ENCODE results near the gene SELENOS.
A peak's percentile ranks its signal among the peaks of the same experiment; 100 is the strongest.

Gene SELENOS

DNA sequence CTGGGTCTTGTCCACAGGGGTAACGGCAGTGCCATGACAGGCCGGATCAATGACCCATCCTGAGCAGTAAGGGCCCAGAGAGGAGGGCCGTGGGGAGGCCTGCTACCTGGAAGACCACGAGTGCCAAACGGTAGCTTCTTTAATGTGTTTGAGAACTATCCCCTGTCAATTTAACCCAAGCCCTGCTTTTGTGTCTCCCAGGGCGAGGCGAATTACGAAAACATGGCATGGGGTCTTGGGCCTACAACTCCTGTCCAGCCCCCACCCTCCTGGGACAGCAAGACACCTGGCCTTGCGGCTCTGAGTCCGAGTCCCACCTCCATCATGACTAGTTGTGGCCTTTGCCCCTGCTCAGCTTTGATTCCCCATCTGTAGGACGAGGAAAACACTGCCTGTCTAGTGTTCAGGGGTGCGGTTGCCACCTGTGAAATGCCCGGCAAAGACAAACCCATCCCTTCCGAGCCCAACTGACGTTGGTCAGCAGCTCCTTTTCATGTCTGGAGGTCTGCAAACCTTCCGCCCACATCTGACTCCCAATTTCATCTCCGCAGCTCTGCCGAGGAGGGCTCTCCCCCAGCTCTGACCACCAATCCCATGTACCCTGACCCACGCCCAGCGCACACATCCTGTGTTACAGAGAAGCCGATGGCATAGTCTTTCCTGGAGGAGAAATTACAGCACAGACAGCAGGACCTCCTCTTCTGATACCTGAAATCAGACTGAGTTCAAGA, 46.7 kb upstream of the SELENOS start:
- no peak for TF ChIP-seq CTCF (IDR thresholded peaks at IDR 0.05; ENCODE audit: low read depth, low read length, missing control alignments)
- no peak overlapping the region for H3K27ac ChIP-seq
- no peak overlapping the region for H3K4me3 ChIP-seq (ENCODE audit: low read depth, low read length)
- peaks cover 4% of the 10 kb centered on the region for H3K27me3 ChIP-seq (replicated peaks)
- DNase-seq, result no peak
- in situ Hi-C loops (cut with HindIII; ENCODE audit: low pct_ligation_motif_present, low sequenced_read_pairs), result no loop called here
- no peaks in the 10 kb centered on the region for H3K36me3 ChIP-seq (replicated peaks)

DNA sequence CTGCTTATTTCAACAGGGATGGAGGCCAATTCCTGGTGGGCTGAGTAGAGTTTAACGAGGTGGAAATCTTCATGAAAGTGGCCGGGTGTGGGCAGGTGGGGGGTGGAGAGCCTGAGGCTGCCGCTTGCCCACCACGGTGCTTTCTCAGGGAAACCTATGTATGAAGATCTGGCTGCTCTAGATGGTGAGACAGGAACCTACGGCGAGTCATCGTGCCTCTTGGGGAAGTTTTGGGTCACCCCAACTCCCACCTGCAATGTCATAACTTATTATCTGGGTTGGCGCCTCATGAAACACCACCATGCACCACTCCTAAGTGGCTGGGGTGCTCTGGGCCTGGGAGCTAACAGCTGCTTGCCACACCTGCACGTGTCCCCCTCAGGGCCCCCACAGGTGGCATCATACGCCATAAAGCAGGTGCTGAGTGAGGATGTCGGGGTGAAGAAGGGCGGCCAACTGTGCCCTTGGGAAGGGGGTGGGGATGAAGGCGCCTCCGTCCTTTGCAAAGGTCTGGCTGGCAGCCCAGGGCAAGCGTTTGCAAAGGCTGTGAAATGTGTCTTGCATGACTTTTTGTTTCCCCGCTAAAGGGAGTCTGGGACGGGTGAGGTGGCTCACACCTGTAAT, 45.7 kb upstream of the SELENOS start:
- no peak overlapping the region for H3K4me3 ChIP-seq (ENCODE audit: low read depth, low read length)
- in situ Hi-C loops (cut with HindIII; ENCODE audit: low pct_ligation_motif_present, low sequenced_read_pairs), result no loop called here
- peaks cover 2% of the 10 kb centered on the region for H3K27me3 ChIP-seq (replicated peaks)
- no peaks in the 10 kb centered on the region for H3K36me3 ChIP-seq (replicated peaks)
- no peak overlapping the region for H3K27ac ChIP-seq
- no peak for TF ChIP-seq CTCF (IDR thresholded peaks at IDR 0.05; ENCODE audit: low read depth, low read length, missing control alignments)
- DNase-seq, result no peak

GRCh38 chr15:101322016-101322695, 44.9 kb upstream of the SELENOS start:
- no peak for DNase-seq
- Histone ChIP-seq H3K27ac (no peak overlapping the region), H3K36me3 (replicated peaks) (no peaks in the 10 kb centered on the region), H3K4me3 (ENCODE audit: low read depth, low read length) (no peak overlapping the region), H3K27me3 (replicated peaks) (peaks cover 2% of the 10 kb centered on the region)
- in situ Hi-C loops (cut with HindIII; ENCODE audit: low pct_ligation_motif_present, low sequenced_read_pairs), result no loop called here
- no peak for TF ChIP-seq CTCF (IDR thresholded peaks at IDR 0.05; ENCODE audit: low read depth, low read length, missing control alignments)

- peak; percentile 35 for TF ChIP-seq CTCF (IDR thresholded peaks at IDR 0.05; ENCODE audit: low read depth, low read length, missing control alignments)
- Histone ChIP-seq H3K36me3 (replicated peaks) (no peaks in the 10 kb centered on the region), H3K4me3 (ENCODE audit: low read depth, low read length) (no peak overlapping the region), H3K27ac (no peak overlapping the region), H3K27me3 (replicated peaks) (peaks cover 2% of the 10 kb centered on the region)
- DNase-seq, result peak; percentile 53
- in situ Hi-C loops (cut with HindIII; ENCODE audit: low pct_ligation_motif_present, low sequenced_read_pairs), result no loop called here
Observed at GRCh38 chr15:101320501-101321052, 43.3 kb upstream of the SELENOS start.

- peaks cover 2% of the 10 kb centered on the region for H3K27me3 ChIP-seq (replicated peaks)
- no peak overlapping the region for H3K27ac ChIP-seq
- H3K4me3 ChIP-seq (ENCODE audit: low read depth, low read length), result no peak overlapping the region
- H3K36me3 ChIP-seq (replicated peaks), result no peaks in the 10 kb centered on the region
- in situ Hi-C loops (cut with HindIII; ENCODE audit: low pct_ligation_motif_present, low sequenced_read_pairs), result no loop called here
- TF ChIP-seq CTCF (IDR thresholded peaks at IDR 0.05; ENCODE audit: low read depth, low read length, missing control alignments), result no peak
- DNase-seq, result no peak
Observed at GRCh38 chr15:101318839-101319238, 41.6 kb upstream of the SELENOS start.

Data from brain microvascular endothelial cell (primary cell).